OCI-LY1 (cell line): ENCODE data around the gene UMAD1.

ENCODE experiments used
- H2AFZ ChIP-seq: fragments of 200-600 bp; sonication (generic), shearing (Covaris generic); 2 replicates; pipeline ENCODE4 v1.6.0; 2014; ENCODE audit warnings: antibody characterized with exemption, mild to moderate bottlenecking, low read length
- H3F3A ChIP-seq: fragments of 200-600 bp; sonication (generic), shearing (Covaris generic); 2 replicates; pipeline ENCODE4 v1.6.0; 2014; ENCODE audit warnings: mild to moderate bottlenecking, antibody characterized with exemption, low read length, moderate library complexity; ENCODE audit not compliant: insufficient read depth
- H3K27ac ChIP-seq: fragments of 200-600 bp; sonication (generic); 2 replicates; pipeline ENCODE4 v1.5.1; 2014; ENCODE audit warnings: low read length, mixed run types, mild to moderate bottlenecking, low read depth; ENCODE audit not compliant: poor library complexity, severe bottlenecking
- H3K27me3 ChIP-seq: fragments of 200-600 bp; sonication (generic); 2 replicates; pipeline ENCODE4 v1.6.0; 2014; ENCODE audit warnings: antibody characterized with exemption, mild to moderate bottlenecking, low read length, moderate library complexity; ENCODE audit not compliant: insufficient read depth
- H3K36me3 ChIP-seq: fragments of 200-600 bp; sonication (generic); 2 replicates; pipeline ENCODE4 v1.6.1; 2014; ENCODE audit warnings: mild to moderate bottlenecking, antibody characterized with exemption, low read length, moderate library complexity, mixed read lengths; ENCODE audit not compliant: insufficient read depth
- H3K4me1 ChIP-seq: fragments of 200-600 bp; sonication (generic); 2 replicates; pipeline ENCODE4 v1.5.1; 2014; ENCODE audit warnings: mild to moderate bottlenecking, low read length, moderate library complexity; ENCODE audit not compliant: insufficient read depth, severe bottlenecking
- H3K4me2 ChIP-seq: fragments of 200-600 bp; sonication (generic), shearing (Covaris generic); 2 replicates; pipeline ENCODE4 v1.6.1; 2014; ENCODE audit warnings: low read length
- H3K4me3 ChIP-seq: fragments of 200-600 bp; sonication (generic); 2 replicates; pipeline ENCODE4 v1.5.1; 2014; ENCODE audit warnings: low read length, low read depth, mild to moderate bottlenecking, mixed read lengths; ENCODE audit not compliant: poor library complexity, severe bottlenecking
- H3K79me2 ChIP-seq: fragments of 200-600 bp; shearing (Covaris generic); 2 replicates; pipeline ENCODE4 v1.6.1; 2016; ENCODE audit warnings: mixed run types, low read length, mixed read lengths; ENCODE audit not compliant: insufficient read depth
- H3K9ac ChIP-seq: fragments of 200-600 bp; sonication (generic), shearing (Covaris generic); 2 replicates; pipeline ENCODE4 v1.6.1; 2014; ENCODE audit warnings: mild to moderate bottlenecking, low read length, mixed read lengths
- H3K9me2 ChIP-seq: fragments of 200-600 bp; sonication (generic), shearing (Covaris generic); 2 replicates; pipeline ENCODE4 v1.6.1; 2014; ENCODE audit warnings: low read depth, mild to moderate bottlenecking, low read length, mixed read lengths
- H3K9me3 ChIP-seq: fragments of 200-600 bp; shearing (Covaris generic); 2 replicates; pipeline ENCODE4 v1.6.1; 2014; ENCODE audit warnings: low read length, mixed read lengths
- H4K20me1 ChIP-seq: fragments of 200-600 bp; sonication (generic), shearing (Covaris generic); 2 replicates; pipeline ENCODE4 v1.6.0; 2016; ENCODE audit warnings: mild to moderate bottlenecking, low read length; ENCODE audit not compliant: insufficient read depth
- EZH2 ChIP-seq: fragments of 200-600 bp; sonication (generic), shearing (Covaris generic); IDR thresholded peaks from 2 replicates; pipeline ENCODE4 v1.8.0; 2017; ENCODE audit warnings: borderline replicate concordance, mixed run types, mild to moderate bottlenecking, antibody characterized with exemption, low read length, moderate library complexity, mixed read lengths
- TF ChIP-seq, protein P1 (sequence below): fragments of 200-600 bp; sonication (generic), shearing (Covaris generic); IDR thresholded peaks from 2 replicates; pipeline ENCODE4 v1.5.1; 2017; ENCODE audit warnings: mild to moderate bottlenecking, antibody characterized with exemption, low read length, moderate library complexity, mixed read lengths

Gene UMAD1

DNA sequence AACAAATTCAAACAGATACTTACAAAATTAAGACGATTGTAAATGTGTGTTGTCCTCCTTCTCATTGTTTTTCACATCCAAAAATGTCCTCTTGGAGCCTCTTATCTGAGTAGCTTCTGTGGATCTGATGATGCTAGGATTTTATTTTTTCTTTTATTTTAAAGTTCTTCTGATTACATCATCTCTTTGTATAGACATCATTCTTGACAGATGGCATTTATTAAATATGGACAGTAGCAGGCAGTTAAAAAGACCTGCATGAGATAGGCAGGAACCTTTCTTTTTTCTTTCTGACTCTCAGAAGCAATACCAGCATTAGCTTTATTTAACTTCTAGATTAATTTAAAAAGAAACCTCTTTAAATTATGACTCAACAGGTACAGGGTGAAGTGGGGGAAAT lies 77.9 kb downstream of the UMAD1 start, which contains the start of gene RPA3:
RPA3 (minus strand) TSS at position 116 of the 400 bp plus-strand sequence. CDS start 78,189 bp downstream, outside the sequence.
- peak within 1 kb of the TSS; percentile 73 for H3K27ac ChIP-seq
- H3K79me2 ChIP-seq, result no peaks in the 10 kb centered on the region
- H3K9me3 ChIP-seq, result no peaks in the 10 kb centered on the region
- peak within 1 kb of the TSS; percentile 28 for H3K4me2 ChIP-seq
- H3K4me1 ChIP-seq, result peaks cover 36% of the 10 kb centered on the region
- H3K27me3 ChIP-seq, result no peaks in the 10 kb centered on the region
- no peak within 1 kb of the TSS for H3K4me3 ChIP-seq
- no peaks in the 10 kb centered on the region for H3K9me2 ChIP-seq
- H3K9ac ChIP-seq, result peak within 1 kb of the TSS; percentile 34
- TF ChIP-seq, protein P1, sequence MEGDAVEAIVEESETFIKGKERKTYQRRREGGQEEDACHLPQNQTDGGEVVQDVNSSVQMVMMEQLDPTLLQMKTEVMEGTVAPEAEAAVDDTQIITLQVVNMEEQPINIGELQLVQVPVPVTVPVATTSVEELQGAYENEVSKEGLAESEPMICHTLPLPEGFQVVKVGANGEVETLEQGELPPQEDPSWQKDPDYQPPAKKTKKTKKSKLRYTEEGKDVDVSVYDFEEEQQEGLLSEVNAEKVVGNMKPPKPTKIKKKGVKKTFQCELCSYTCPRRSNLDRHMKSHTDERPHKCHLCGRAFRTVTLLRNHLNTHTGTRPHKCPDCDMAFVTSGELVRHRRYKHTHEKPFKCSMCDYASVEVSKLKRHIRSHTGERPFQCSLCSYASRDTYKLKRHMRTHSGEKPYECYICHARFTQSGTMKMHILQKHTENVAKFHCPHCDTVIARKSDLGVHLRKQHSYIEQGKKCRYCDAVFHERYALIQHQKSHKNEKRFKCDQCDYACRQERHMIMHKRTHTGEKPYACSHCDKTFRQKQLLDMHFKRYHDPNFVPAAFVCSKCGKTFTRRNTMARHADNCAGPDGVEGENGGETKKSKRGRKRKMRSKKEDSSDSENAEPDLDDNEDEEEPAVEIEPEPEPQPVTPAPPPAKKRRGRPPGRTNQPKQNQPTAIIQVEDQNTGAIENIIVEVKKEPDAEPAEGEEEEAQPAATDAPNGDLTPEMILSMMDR, result no peak
- no peak for TF ChIP-seq EZH2
- no peaks in the 10 kb centered on the region for H3F3A ChIP-seq
- no peaks in the 10 kb centered on the region for H4K20me1 ChIP-seq
- H3K36me3 ChIP-seq, result peaks cover 4% of the 10 kb centered on the region; the same call in 1 of the 2 replicates
- peak within 1 kb of the TSS; percentile 19; the same call in 1 of the 2 replicates for H2AFZ ChIP-seq

DNA sequence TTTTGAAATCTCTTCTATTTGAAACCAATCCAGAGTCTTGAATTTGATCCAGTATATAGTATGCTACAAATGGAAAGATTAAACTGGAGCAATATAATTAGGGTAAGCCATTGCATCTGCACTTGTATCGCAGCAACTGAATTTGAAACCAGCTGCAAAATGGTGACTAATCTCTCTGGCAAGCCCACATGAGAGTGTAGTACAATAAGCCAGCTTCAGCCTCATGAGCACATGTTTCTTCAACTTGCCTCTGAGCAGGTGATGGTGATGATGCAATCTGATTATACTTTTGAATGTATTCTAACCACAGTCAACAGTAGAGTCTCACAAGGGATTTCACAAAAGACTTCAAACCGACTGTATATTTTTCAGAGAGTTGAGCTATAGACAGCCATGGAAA lies 78.7 kb downstream of the UMAD1 start:
- no peak for TF ChIP-seq EZH2
- TF ChIP-seq, protein P1, result no peak
- H3F3A ChIP-seq, result no peaks in the 10 kb centered on the region
- H3K27me3 ChIP-seq, result no peaks in the 10 kb centered on the region
- H3K36me3 ChIP-seq, result peaks cover 4% of the 10 kb centered on the region; the same call in 1 of the 2 replicates
- H3K4me2 ChIP-seq, result peak overlapping the region; percentile 28
- H3K4me1 ChIP-seq, result peaks cover 36% of the 10 kb centered on the region
- H3K79me2 ChIP-seq, result no peaks in the 10 kb centered on the region
- H3K4me3 ChIP-seq, result no peak overlapping the region
- no peaks in the 10 kb centered on the region for H3K9me2 ChIP-seq
- H3K9ac ChIP-seq, result peak overlapping the region; percentile 34
- peak overlapping the region; percentile 19; the same call in 1 of the 2 replicates for H2AFZ ChIP-seq
- no peaks in the 10 kb centered on the region for H4K20me1 ChIP-seq
- H3K27ac ChIP-seq, result peak overlapping the region; percentile 73
- no peaks in the 10 kb centered on the region for H3K9me3 ChIP-seq

DNA sequence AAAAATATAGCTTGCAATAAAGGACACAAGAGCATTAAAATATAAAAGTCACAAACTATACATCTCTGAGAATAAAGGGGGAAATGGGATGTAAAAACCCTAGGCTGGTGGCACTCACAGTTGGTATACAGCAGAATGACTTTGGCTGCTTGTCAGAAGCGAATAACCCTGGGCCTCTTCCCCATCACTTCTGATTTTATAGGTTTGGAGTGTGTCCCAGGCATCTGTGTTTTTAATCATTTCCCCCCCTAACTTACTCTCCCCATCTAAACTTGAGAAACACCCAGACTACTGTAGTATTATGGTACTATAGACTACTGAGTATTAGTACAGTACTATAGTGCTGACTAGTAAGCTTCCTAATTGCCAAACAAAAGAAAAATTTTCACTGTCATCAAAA lies 79.6 kb downstream of the UMAD1 start:
- H3K9me2 ChIP-seq, result no peaks in the 10 kb centered on the region
- H3K27me3 ChIP-seq, result no peaks in the 10 kb centered on the region
- H2AFZ ChIP-seq, result no peak overlapping the region
- H3K4me3 ChIP-seq, result no peak overlapping the region
- peaks cover 36% of the 10 kb centered on the region for H3K4me1 ChIP-seq
- H3K36me3 ChIP-seq, result peaks cover 4% of the 10 kb centered on the region; the same call in 1 of the 2 replicates
- 0 out of 2 replicates have a peak overlapping the region, but pooled peaks have one; percentile 34 for H3K9ac ChIP-seq
- no peaks in the 10 kb centered on the region for H3K9me3 ChIP-seq
- H3K4me2 ChIP-seq, result no peak overlapping the region
- no peaks in the 10 kb centered on the region for H4K20me1 ChIP-seq
- no peaks in the 10 kb centered on the region for H3F3A ChIP-seq
- H3K79me2 ChIP-seq, result no peaks in the 10 kb centered on the region
- TF ChIP-seq EZH2, result no peak
- TF ChIP-seq, protein P1, result no peak
- peak overlapping the region; percentile 73 for H3K27ac ChIP-seq
